Astrocyte (in vitro differentiated cells and primary cell): ENCODE data around the gene ARHGEF17. TPM values are rescaled to one million over a fixed set of nuclear protein-coding genes. Genes with fewer than 3 reads are reported as not detected.

ENCODE experiments used
- DNase-seq: peaks from one replicate; pipeline ENCODE4 v3.0.0-alpha.2; 2010; ENCODE audit warnings: low read depth
- FAIRE-seq: peaks from 2 replicates; lab custom pipeline; 2011; peaks lifted over from hg19 to GRCh38; lab: Jason Lieb, UNC
- H2AFZ ChIP-seq: 2 replicates; pipeline ENCODE4 v1.6.0; 2012; ENCODE audit warnings: low read depth, low read length, inconsistent platforms
- H3K27ac ChIP-seq: 2 replicates; pipeline ENCODE4 v1.5.1; 2011; ENCODE audit warnings: low read depth, low read length, inconsistent platforms
- H3K27me3 ChIP-seq: 2 replicates; pipeline ENCODE4 v1.6.0; 2011; ENCODE audit warnings: low read length, inconsistent platforms; ENCODE audit not compliant: insufficient read depth
- H3K36me3 ChIP-seq: 2 replicates; pipeline ENCODE4 v1.5.1; 2011; ENCODE audit warnings: low read length, inconsistent platforms; ENCODE audit not compliant: insufficient read depth
- H3K4me1 ChIP-seq: 2 replicates; pipeline ENCODE4 v1.5.1; 2011; ENCODE audit warnings: low read length, inconsistent platforms; ENCODE audit not compliant: insufficient read depth
- H3K4me2 ChIP-seq: 2 replicates; pipeline ENCODE4 v1.6.0; 2012; ENCODE audit warnings: low read length, inconsistent platforms
- H3K4me3 ChIP-seq: 2 replicates; pipeline ENCODE4 v1.5.1; 2011; ENCODE audit warnings: low read depth, mild to moderate bottlenecking, low read length, inconsistent platforms; ENCODE audit not compliant: insufficient read depth
- H3K79me2 ChIP-seq: 2 replicates; pipeline ENCODE4 v1.6.0; 2012; ENCODE audit warnings: mild to moderate bottlenecking, low read length, inconsistent platforms; ENCODE audit not compliant: insufficient read depth
- H3K9ac ChIP-seq: 2 replicates; pipeline ENCODE4 v1.6.0; 2012; ENCODE audit warnings: mild to moderate bottlenecking, low read length, inconsistent platforms
- H3K9me3 ChIP-seq: 2 replicates; pipeline ENCODE4 v1.5.1; 2012; ENCODE audit warnings: low read depth, mild to moderate bottlenecking, low read length, inconsistent platforms; ENCODE audit not compliant: insufficient read depth
- H4K20me1 ChIP-seq: 2 replicates; pipeline ENCODE4 v1.6.0; 2012; ENCODE audit warnings: low read length, inconsistent platforms; ENCODE audit not compliant: insufficient read depth
- H3K27ac Mint-ChIP-seq: one replicate; pipeline ENCODE4 v1.8.0; 2021; ENCODE audit warnings: mild to moderate bottlenecking, mixed read lengths; ENCODE audit not compliant: unreplicated experiment
- H3K27me3 Mint-ChIP-seq: one replicate; pipeline ENCODE4 v1.8.0; 2021; ENCODE audit warnings: low read depth, mixed read lengths; ENCODE audit not compliant: unreplicated experiment
- H3K36me3 Mint-ChIP-seq: one replicate; pipeline ENCODE4 v1.8.0; 2021; ENCODE audit warnings: low read depth, mixed read lengths; ENCODE audit not compliant: unreplicated experiment
- H3K4me1 Mint-ChIP-seq: one replicate; pipeline ENCODE4 v1.8.0; 2021; ENCODE audit warnings: low read depth, mixed read lengths; ENCODE audit not compliant: unreplicated experiment
- H3K4me3 Mint-ChIP-seq: one replicate; pipeline ENCODE4 v1.8.0; 2021; ENCODE audit warnings: mild to moderate bottlenecking, moderate library complexity, mixed read lengths; ENCODE audit not compliant: unreplicated experiment
- H3K9me3 Mint-ChIP-seq: one replicate; pipeline ENCODE4 v1.8.0; 2021; ENCODE audit warnings: mild to moderate bottlenecking, mixed read lengths; ENCODE audit not compliant: unreplicated experiment
- EZH2 ChIP-seq: IDR thresholded peaks from 2 replicates; pipeline ENCODE4 v1.6.1; 2012; ENCODE audit warnings: mild to moderate bottlenecking, low read length, inconsistent platforms; ENCODE audit not compliant: insufficient read depth
- total RNA-seq: library from RNA; stranded (reverse); gene quantifications from 2 replicates; pipeline ENCODE4 v1.2.1, GENCODE V29; 2021
- TF ChIP-seq, protein P1 (sequence below): IDR thresholded peaks from 2 replicates; pipeline ENCODE4 v1.5.1; 2011; ENCODE audit warnings: low read depth, mild to moderate bottlenecking, inconsistent platforms, low read length, moderate library complexity; ENCODE audit not compliant: insufficient read depth

Gene ARHGEF17
- total RNA-seq, 1 donor from 2014 or later, result 66.4 TPM

DNA sequence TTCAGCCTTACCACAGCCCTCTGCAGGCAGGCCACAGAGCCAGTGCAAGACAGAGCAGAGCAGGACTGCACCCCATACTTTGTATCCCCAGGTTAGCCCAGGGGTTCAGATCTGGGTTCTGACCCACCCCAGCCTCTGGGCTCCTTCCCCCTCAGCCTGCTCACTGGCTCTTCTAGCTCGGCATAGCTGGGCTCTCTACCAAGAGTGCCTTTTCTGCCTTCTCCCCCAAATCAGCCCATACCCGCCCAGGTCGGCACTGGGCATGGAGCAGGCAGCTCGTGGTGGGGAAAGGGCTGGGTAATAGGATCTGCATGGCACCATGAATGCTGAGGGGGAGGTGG is 76.4 kb downstream of the ARHGEF17 start:
- H3K27me3 ChIP-seq, result no peaks in the 10 kb centered on the region
- H3K27ac ChIP-seq, result no peak overlapping the region
- H3K79me2 ChIP-seq, result peaks cover 94% of the 10 kb centered on the region
- H3K9ac ChIP-seq, result no peak overlapping the region
- Mint-ChIP-seq H3K4me1 (peaks cover 10% of the 10 kb centered on the region), H3K4me3 (no peak overlapping the region), H3K27me3 (no peaks in the 10 kb centered on the region), H3K36me3 (peaks cover 2% of the 10 kb centered on the region), H3K9me3 (peaks cover 3% of the 10 kb centered on the region), H3K27ac (no peak overlapping the region)
- peaks cover 11% of the 10 kb centered on the region for H3K4me1 ChIP-seq
- DNase-seq, result no peak
- no peak overlapping the region for H2AFZ ChIP-seq
- no peak overlapping the region for H3K4me3 ChIP-seq
- H3K36me3 ChIP-seq, result no peaks in the 10 kb centered on the region
- no peak overlapping the region for H3K4me2 ChIP-seq
- H4K20me1 ChIP-seq, result peaks cover 96% of the 10 kb centered on the region
- H3K9me3 ChIP-seq, result no peaks in the 10 kb centered on the region
- FAIRE-seq, result no peak
- TF ChIP-seq, protein P1, sequence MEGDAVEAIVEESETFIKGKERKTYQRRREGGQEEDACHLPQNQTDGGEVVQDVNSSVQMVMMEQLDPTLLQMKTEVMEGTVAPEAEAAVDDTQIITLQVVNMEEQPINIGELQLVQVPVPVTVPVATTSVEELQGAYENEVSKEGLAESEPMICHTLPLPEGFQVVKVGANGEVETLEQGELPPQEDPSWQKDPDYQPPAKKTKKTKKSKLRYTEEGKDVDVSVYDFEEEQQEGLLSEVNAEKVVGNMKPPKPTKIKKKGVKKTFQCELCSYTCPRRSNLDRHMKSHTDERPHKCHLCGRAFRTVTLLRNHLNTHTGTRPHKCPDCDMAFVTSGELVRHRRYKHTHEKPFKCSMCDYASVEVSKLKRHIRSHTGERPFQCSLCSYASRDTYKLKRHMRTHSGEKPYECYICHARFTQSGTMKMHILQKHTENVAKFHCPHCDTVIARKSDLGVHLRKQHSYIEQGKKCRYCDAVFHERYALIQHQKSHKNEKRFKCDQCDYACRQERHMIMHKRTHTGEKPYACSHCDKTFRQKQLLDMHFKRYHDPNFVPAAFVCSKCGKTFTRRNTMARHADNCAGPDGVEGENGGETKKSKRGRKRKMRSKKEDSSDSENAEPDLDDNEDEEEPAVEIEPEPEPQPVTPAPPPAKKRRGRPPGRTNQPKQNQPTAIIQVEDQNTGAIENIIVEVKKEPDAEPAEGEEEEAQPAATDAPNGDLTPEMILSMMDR, result no peak
- TF ChIP-seq EZH2, result no peak

DNA sequence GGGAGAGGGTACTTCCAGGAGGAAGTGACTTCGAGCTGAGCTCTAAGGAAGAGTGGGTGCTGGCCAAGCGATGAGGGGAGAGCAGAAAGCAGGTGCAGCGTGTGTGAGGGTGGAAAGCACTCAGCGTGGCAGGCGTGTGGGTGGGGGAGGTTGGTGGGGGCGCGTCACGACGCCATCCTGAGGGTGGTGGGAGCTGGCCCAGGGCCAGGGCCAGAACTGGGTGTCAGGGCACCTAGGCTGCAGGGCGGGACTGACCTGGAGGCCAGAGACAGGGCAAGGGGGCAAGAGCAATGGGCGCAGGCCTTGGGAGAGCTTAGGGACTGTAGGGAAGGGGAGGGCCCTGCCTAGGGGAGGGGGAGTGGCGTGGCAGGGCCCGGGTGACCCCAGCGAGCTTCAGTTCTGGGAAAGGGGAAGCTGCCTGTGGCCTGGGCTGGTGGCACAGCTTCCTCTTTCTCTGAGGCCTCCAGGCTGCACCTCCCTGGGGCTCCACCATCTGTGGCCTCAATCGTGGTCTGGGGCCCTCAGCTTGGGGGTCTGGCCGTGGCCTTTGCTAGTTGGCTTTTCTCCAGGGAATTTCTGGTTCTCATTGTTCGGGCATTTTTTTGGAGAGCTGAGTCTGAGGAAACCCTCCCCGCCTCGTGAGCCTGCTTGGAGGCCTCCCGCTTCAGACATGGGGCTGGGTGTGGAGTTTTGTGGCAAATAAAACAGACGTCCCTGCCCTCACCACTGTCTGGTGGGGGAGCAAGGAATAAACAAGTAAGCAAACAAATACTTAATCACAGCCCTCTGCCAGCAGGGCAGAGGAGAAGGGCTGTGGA is 77.0 kb downstream of the ARHGEF17 start:
- Histone ChIP-seq H3K4me1 (peaks cover 11% of the 10 kb centered on the region), H3K4me3 (no peak overlapping the region), H3K27me3 (no peaks in the 10 kb centered on the region), H3K9me3 (no peaks in the 10 kb centered on the region), H2AFZ (no peak overlapping the region), H3K4me2 (no peak overlapping the region), H4K20me1 (peaks cover 96% of the 10 kb centered on the region), H3K36me3 (no peaks in the 10 kb centered on the region), H3K27ac (no peak overlapping the region), H3K9ac (no peak overlapping the region), H3K79me2 (peaks cover 89% of the 10 kb centered on the region)
- H3K9me3 Mint-ChIP-seq, result peaks cover 5% of the 10 kb centered on the region
- TF ChIP-seq, protein P1, result no peak
- DNase-seq, result no peak
- H3K36me3 Mint-ChIP-seq, result peaks cover 5% of the 10 kb centered on the region
- no peaks in the 10 kb centered on the region for H3K27me3 Mint-ChIP-seq
- H3K4me3 Mint-ChIP-seq, result no peak overlapping the region
- no peak for FAIRE-seq
- H3K27ac Mint-ChIP-seq, result no peak overlapping the region
- peaks cover 10% of the 10 kb centered on the region for H3K4me1 Mint-ChIP-seq

DNA sequence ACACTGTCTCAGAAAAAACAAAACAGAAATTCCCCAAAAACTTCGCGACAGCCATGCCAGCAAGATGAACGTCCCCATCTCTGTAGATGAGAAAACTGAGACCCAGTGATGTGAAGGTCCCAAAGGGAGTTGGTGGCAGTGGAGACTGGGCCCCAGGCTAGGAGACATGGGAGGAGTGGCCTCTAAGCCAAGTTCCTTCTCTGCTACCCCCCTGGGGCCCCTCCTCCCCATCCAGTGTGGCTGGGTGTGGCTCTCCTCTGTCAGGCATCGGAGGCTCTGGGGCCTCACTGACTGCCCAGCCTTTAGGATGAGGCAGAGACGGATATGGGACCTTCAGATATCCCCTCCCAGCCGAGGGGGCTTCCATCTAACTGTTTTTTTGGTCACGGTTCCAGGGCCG is 77.9 kb downstream of the ARHGEF17 start:
- H3K4me1 Mint-ChIP-seq, result peaks cover 10% of the 10 kb centered on the region
- H4K20me1 ChIP-seq, result peaks cover 91% of the 10 kb centered on the region
- peak overlapping the region; percentile 60 for H3K4me3 Mint-ChIP-seq
- DNase-seq, result no peak
- no peak overlapping the region for H3K9ac ChIP-seq
- H3K9me3 Mint-ChIP-seq, result peaks cover 5% of the 10 kb centered on the region
- no peaks in the 10 kb centered on the region for H3K36me3 ChIP-seq
- no peak for TF ChIP-seq EZH2
- TF ChIP-seq, protein P1, result no peak
- peaks cover 5% of the 10 kb centered on the region for H3K36me3 Mint-ChIP-seq
- H3K4me3 ChIP-seq, result no peak overlapping the region
- H3K4me1 ChIP-seq, result peaks cover 11% of the 10 kb centered on the region
- H3K27me3 Mint-ChIP-seq, result no peaks in the 10 kb centered on the region
- H2AFZ ChIP-seq, result no peak overlapping the region
- no peaks in the 10 kb centered on the region for H3K9me3 ChIP-seq
- FAIRE-seq, result no peak
- H3K27me3 ChIP-seq, result no peaks in the 10 kb centered on the region
- peaks cover 89% of the 10 kb centered on the region for H3K79me2 ChIP-seq
- H3K27ac Mint-ChIP-seq, result peak overlapping the region; percentile 31
- H3K27ac ChIP-seq, result no peak overlapping the region
- no peak overlapping the region for H3K4me2 ChIP-seq
